Stimulated activated CD4-positive, alpha-beta T cell treated with anti-CD3 and anti-CD28 coated beads, Interleukin-15, amount 100 ng/mL, for 24 hours (primary cell): ENCODE measurements around the gene MAP7.
A peak's percentile ranks its signal among the peaks of the same experiment; 100 is the strongest.

Experiments used
- DNase-seq: peaks from one replicate; pipeline ENCODE4 v3.0.0-alpha.2; 2020

The MAP7 gene

GRCh38 chr6:136527831-136528230 is 22.4 kb downstream of the MAP7 start:
- no peak for DNase-seq

DNA sequence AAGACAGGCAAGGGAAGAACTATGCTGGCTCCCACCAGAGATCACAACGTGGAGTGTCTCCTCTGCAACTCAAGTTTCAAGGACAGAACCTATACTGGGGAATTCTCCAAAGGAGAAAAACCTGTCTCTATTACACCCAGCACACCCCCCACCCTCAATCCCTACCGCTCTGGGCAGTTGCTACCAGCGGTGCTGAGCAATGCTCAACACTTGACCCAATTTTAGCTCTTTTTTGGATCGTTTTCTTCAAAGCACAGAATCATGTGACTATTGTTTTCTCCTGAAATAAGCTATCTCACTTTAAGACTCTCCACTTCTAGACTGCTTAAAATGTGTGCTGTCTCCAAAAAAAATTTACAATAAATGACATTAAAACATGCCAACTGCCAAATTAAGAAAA is 23.3 kb downstream of the MAP7 start:
- DNase-seq = no peak

GRCh38 chr6:136526196-136526930 is 23.9 kb downstream of the MAP7 start:
- DNase-seq = peak; percentile 51

- no peak for DNase-seq
Measured at GRCh38 chr6:136525586-136526195, 24.5 kb downstream of the MAP7 start.

- no peak for DNase-seq
Measured at GRCh38 chr6:136524936-136525413, 25.2 kb downstream of the MAP7 start.

DNA sequence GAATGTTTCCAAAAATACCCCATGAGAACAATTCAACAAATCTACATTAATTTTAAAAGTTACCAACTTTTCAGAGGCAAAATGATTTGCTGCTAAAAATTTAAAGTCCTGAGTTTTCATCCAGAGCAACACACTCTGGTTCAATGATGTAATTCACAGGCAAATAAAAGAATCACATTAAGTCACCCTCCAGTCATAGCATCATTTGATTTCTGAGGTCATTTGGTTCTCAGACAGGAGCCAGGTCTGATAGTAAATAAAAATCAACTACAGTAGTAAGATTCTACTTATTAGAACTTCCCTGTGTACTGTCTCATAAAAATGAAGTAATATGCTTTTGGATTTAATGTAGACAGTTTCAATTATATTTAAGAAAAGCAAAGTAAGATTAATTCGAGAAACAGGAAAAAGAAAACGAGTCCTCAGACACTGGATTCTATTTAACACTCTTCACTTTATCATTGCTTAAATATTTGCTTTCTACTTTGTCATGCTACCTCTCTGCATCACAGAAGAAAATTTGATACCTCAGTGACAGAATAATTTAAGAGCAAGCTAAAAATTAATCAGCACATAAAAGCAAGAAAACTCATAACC is 25.8 kb downstream of the MAP7 start:
- DNase-seq = no peak

- DNase-seq = no peak
Measured at GRCh38 chr6:136523196-136523595, 27.0 kb downstream of the MAP7 start.

- DNase-seq = no peak
Measured at GRCh38 chr6:136522636-136523035, 27.6 kb downstream of the MAP7 start.

- no peak for DNase-seq
Measured at GRCh38 chr6:136521911-136522310, 28.3 kb downstream of the MAP7 start.

- no peak for DNase-seq
Measured at GRCh38 chr6:136521427-136521826, 28.8 kb downstream of the MAP7 start.

DNA sequence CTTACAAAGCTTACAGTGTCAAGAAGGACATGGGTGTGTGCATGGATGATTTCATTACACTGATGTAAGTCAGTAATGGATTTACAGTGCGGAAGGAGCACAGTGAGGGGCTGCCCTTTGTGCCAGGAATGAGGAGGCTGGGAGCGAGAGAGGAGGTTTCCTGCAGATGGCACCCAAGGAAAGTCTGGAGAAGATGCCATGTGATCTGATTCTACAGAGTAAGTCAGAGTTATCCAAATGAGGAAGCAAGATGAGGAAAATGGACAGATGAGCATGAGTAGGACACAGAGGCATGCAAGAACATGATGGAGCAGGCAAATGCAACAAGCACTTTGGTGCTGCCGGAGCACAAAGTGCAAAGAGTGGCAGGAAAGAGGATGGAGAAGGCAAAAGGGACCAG is 29.7 kb downstream of the MAP7 start:
- no peak for DNase-seq

- DNase-seq = no peak
Measured at GRCh38 chr6:136517582-136517981, 32.6 kb downstream of the MAP7 start.

- DNase-seq = no peak
Measured at GRCh38 chr6:136517002-136517401, 33.2 kb downstream of the MAP7 start.

- no peak for DNase-seq
Measured at GRCh38 chr6:136514591-136514990, 35.6 kb downstream of the MAP7 start.

DNA sequence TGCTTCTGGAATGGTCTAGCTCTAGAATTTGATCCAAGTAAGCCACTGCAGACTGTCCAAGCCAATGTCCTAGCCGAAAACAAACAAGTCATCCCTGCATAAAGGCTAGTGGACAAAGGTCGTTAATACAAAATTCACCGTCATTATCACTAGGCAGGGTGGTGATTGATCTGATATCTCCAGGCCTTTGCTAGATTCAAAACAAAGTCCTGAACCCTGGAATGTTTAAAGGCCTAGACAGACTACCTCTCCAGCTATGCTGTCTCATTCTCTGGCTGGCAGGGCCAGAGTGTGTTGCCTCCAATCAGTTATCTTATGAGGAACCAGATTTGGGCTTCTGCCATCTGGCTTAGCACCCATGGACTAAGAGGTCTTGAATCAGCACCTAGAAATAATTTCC is 38.3 kb downstream of the MAP7 start:
- DNase-seq = no peak

GRCh38 chr6:136511397-136511796 is 38.8 kb downstream of the MAP7 start:
- no peak for DNase-seq

DNA sequence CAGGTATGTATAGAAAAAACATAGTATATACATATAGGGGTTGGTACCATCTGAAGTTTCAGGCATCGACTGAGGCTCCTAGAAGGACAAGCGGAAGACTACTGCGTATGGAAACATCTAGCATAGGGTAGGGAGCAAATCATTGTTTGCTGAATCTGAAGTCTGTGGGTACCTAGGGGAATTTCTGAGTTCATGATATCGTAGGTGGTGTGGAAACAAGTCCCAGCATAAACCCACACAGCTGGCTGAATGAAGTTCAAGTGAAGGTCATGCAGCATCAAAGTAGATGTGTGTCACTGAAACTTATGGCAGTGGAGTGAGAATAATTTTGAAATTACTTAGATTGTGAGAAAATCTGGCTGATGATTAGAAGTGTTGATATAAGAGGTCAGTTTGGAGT is 39.4 kb downstream of the MAP7 start:
- peak; percentile 32 for DNase-seq

DNA sequence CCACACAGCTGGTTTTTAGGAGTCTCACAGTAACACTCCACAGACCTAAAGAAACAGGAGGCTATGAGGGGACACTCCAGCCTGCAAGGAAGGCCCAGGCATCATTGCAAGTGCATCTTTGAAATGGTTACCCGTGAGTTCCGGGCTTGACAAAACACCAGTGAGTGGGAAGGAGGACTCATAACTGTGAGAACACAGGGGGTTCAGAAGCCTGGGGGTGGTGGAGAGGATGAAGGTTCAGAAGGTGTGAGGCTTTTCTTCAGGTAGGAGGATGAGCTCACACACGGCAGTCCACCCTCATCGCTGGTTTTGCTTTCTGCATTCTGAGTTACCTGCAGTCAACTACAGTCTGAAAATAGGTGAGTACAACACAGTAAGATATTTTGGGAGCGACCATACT is 39.9 kb downstream of the MAP7 start:
- DNase-seq = peak; percentile 39

GRCh38 chr6:136508725-136509392 is 41.4 kb downstream of the MAP7 start:
- no peak for DNase-seq

DNA sequence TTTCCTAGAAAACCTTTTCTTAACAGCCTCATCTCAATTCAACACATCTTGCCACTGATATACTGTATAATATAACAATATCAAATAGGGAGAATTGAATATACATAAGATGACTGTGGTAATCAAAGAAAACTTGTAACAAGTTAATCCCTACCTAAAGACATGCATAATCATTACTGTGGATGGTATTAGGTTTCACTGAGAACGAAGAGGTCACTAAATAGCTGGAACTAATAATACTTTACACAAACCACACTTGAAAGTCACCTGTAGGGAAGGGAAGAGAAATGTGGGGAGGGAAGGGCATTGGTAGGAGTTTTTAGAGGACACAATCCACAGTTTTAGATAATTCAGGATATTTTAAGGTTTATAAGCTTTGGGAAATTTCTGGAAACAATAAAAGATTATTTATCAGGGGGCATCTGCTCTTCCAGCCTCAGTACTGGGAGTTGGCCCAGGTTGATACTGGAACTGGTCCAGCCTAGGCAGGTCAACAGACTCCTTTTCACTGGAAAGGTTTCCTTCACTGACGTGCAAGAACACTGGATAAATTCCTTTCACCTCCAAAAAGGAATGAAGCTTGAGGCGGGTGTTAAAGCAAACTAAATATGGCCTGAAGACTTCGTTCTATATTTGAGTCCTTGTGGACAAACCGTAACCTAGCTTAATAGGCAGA is 44.0 kb downstream of the MAP7 start:
- DNase-seq = no peak

- DNase-seq = no peak
Measured at GRCh38 chr6:136503303-136504029, 46.8 kb downstream of the MAP7 start.

GRCh38 chr6:136502786-136503185 is 47.4 kb downstream of the MAP7 start:
- DNase-seq = no peak
